Colonic mucosa (tissue), 4 donors: ENCODE measurements around the gene IL12RB2. TPM values are rescaled to one million over a fixed set of nuclear protein-coding genes. Genes with fewer than 3 reads are reported as not detected.
"Not testable (repeated sequence)": the region's sequence is repeated elsewhere in the genome, so short reads cannot be mapped to it uniquely, and the experiment has no call there.

Experiments used
- DNase-seq: peaks from one replicate; pipeline ENCODE4 v3.0.0-alpha.2; 2020
- H3K27ac ChIP-seq: fragments of 200-600 bp; one replicate; pipeline ENCODE4 v1.8.0; 2021
- H3K27me3 ChIP-seq: fragments of 200-600 bp; one replicate; pipeline ENCODE4 v1.8.0; 2021
- H3K36me3 ChIP-seq: fragments of 200-600 bp; one replicate; pipeline ENCODE4 v1.8.0; 2021
- H3K4me1 ChIP-seq: fragments of 200-600 bp; one replicate; pipeline ENCODE4 v1.8.0; 2021; ENCODE audit warnings: mild to moderate bottlenecking
- H3K4me3 ChIP-seq: fragments of 200-600 bp; one replicate; pipeline ENCODE4 v1.8.0; 2021
- H3K9ac ChIP-seq, 2 donors: one replicate each; pipeline ENCODE4 v1.7.0; 2013; ENCODE audit warnings: control low read depth in 2 of 2, low read depth in 2 of 2, low read length in 2 of 2
- H3K9me3 ChIP-seq: fragments of 200-600 bp; one replicate; pipeline ENCODE4 v1.8.0; 2021
- intact Hi-C: fragments of 100-400 bp; cut with DNase I; formaldehyde crosslinking; loops from one replicate; pipeline ENCODE4 v1.14.1; 2022
- total RNA-seq, 2 donors: library from RNA; stranded (reverse); fragmentation: NEBNext Ultra II Directional in 1 of 2; extraction: Animal tissue kit (Norgen Biotek cat#: 25700) in 1 of 2; gene quantifications; one replicate each; pipeline ENCODE4 v1.2.1, GENCODE V29; 2021
- TF ChIP-seq, protein P1 (sequence below): fragments of 200-600 bp; IDR thresholded peaks from one replicate; pipeline ENCODE4 v1.8.0; 2022; ENCODE audit warnings: antibody characterized with exemption, mild to moderate bottlenecking
- donor health status: healthy.
- donor health status: DM: no; HTN: no; CAD: no.
- donor health status: DM: no; HTN: no; CAD: no.

The IL12RB2 gene
- total RNA-seq, 2 donors from 2014 or later, result 0.48 to 0.62 TPM

DNA sequence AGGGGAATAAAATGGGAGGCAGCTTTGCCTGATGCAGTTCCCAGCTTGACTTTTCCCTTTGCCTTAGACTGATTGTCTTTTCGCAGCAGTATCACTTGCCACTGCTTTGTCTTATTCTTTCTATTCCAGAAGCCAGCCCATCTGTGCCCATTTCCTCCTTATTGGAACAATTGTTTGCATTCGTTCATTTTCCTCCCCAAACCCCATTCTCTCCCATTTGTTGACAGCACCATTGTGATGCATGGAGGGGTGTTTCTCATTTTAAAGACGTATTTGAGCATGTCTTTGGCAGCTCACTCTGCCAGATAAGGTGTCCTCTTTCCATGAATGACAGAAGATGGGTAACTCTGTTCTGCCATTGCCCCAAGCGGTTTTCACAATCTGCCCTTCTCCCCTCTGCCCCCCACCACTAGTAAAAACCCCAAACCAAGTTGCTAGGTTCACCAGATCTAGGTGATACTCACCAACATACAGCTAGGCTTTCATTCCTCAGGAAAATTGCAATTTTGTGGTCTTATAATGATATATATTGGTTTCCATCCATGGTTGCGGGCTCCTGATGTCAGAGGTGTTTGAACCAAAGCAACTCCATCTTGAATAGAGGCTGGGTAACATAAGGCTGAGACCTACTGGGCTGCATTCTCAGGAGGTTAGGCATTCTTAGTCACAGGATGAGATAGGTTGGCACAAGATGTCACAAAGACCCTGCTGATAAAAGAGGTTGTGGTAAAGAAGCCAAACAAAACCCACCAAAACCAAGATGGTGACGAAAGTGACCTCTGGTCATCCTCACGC is 91.7 kb downstream of the IL12RB2 start:
- no peak overlapping the region for H3K27ac ChIP-seq
- no peaks in the 10 kb centered on the region for H3K9me3 ChIP-seq
- H3K27me3 ChIP-seq, result no peaks in the 10 kb centered on the region
- H3K4me1 ChIP-seq, result no peaks in the 10 kb centered on the region
- TF ChIP-seq, protein P1, sequence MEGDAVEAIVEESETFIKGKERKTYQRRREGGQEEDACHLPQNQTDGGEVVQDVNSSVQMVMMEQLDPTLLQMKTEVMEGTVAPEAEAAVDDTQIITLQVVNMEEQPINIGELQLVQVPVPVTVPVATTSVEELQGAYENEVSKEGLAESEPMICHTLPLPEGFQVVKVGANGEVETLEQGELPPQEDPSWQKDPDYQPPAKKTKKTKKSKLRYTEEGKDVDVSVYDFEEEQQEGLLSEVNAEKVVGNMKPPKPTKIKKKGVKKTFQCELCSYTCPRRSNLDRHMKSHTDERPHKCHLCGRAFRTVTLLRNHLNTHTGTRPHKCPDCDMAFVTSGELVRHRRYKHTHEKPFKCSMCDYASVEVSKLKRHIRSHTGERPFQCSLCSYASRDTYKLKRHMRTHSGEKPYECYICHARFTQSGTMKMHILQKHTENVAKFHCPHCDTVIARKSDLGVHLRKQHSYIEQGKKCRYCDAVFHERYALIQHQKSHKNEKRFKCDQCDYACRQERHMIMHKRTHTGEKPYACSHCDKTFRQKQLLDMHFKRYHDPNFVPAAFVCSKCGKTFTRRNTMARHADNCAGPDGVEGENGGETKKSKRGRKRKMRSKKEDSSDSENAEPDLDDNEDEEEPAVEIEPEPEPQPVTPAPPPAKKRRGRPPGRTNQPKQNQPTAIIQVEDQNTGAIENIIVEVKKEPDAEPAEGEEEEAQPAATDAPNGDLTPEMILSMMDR, result no peak
- intact Hi-C loops, result no loop called here
- H3K9ac ChIP-seq, result no peak overlapping the region
- H3K4me3 ChIP-seq, result no peak overlapping the region
- H3K36me3 ChIP-seq, result no peaks in the 10 kb centered on the region
- no peak for DNase-seq

DNA sequence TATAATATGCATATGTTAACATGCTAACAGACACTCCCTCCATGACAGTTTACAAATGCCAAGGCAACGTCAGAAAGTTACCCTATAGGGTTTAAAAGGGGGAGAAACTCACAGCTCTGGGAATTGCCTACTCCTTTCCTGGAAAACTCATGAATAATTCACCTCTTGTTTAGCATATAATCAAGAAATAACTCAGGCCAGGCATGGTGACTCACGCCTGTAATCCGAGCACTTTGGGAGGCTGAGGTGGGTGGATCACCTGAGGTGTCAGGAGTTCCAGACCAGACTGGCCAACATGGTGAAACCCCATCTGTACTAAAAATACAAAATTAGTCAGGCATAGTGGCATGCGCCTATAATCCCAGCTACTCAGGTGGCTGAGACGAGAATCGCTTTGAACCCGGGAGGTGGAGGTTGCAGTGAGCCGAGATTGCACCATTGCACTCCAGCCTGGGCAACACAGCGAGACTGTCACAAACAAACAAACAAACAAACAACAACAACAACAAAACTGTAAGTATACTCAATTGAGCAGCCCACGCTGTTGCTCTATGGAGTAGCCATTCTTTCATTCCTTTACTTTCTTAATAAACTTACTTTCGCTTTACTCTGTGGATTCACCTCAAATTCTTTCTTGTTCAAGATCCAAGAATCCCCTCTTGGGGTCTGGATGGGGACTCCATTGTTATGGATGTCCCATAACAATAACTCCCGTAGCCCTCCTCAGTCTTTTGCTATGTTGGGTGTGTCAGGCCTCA is 92.5 kb downstream of the IL12RB2 start:
- H3K27ac ChIP-seq, H3K4me1 ChIP-seq, H3K27me3 ChIP-seq, intact Hi-C loops, H3K36me3 ChIP-seq, H3K9ac ChIP-seq, H3K4me3 ChIP-seq, DNase-seq, H3K9me3 ChIP-seq: not testable (repeated sequence)

- Histone ChIP-seq H3K36me3 (no peaks in the 10 kb centered on the region), H3K4me1 (no peaks in the 10 kb centered on the region), H3K27ac (no peak overlapping the region), H3K27me3 (no peaks in the 10 kb centered on the region), H3K9me3 (no peaks in the 10 kb centered on the region), H3K9ac (no peak overlapping the region), H3K4me3 (no peak overlapping the region)
- DNase-seq, result no peak
- intact Hi-C loops, result no loop called here
- TF ChIP-seq, protein P1, result no peak
These were observed 93.8 kb downstream of the IL12RB2 start for GRCh38 chr1:67401443-67401842.

DNA sequence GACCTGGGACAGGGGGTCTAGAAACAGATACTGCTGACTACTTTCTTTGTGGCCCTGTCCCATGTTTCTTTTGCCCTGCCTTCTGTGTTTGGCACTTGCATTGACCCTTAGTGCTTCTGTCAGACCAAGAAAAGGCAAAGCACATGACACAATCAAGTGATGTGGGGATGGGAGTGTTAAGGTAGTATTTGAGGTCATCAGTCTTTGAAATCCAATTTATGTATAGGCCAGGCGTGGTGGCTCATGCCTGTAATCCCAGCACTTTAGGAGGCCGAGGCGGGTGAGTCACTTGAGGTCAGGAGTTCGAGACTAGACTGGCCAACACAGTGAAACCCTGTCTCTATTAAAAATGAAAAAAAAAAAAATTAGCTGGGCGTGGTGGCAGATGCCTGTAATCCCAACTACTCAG is 96.5 kb downstream of the IL12RB2 start:
- Histone ChIP-seq H3K9me3 (no peaks in the 10 kb centered on the region), H3K27me3 (no peaks in the 10 kb centered on the region), H3K4me1 (no peaks in the 10 kb centered on the region), H3K27ac (no peak overlapping the region), H3K9ac (no peak overlapping the region), H3K36me3 (no peaks in the 10 kb centered on the region), H3K4me3 (no peak overlapping the region)
- intact Hi-C loops, result no loop called here
- TF ChIP-seq, protein P1, result no peak
- DNase-seq, result no peak

DNA sequence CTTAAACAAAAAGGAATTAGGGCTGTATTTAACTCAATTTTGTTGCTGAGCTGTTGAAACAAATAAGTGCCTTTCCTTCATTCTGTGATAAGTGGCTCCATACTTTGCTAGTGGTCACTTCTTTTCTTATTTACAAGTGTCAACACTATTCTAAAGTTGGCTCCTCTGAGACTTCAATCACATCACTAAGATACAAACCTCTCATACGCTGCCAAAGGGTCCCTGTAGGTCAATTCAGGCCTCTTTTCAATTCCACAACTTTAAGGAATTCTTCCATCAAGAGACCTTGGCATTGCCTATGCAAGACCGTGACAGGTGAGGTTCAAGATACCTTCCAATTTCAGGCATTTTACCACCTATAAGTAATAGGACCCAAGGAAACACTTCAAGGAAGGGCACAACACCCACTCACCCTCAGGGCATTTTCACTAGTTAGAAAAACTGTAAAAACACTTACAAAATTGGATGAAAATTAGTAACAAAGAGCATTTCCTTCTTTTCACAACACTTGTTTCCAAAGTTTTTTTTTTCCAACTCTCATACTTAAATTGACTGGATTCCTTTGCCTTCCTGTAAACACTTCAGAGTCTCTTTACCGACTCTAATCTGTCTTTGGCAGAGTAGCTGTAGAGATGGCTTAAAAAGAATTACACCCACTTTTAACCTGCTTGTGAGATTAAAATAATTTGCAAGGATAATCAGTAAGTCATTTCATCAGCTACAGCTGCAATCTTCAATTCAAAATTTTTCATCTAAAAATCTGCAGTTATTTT is 98.0 kb downstream of the IL12RB2 start:
- H3K27me3 ChIP-seq, result no peaks in the 10 kb centered on the region
- H3K4me1 ChIP-seq, result no peaks in the 10 kb centered on the region
- no peak overlapping the region for H3K9ac ChIP-seq
- no peak overlapping the region for H3K4me3 ChIP-seq
- intact Hi-C loops, result no loop called here
- H3K36me3 ChIP-seq, result no peaks in the 10 kb centered on the region
- no peak overlapping the region for H3K27ac ChIP-seq
- TF ChIP-seq, protein P1, result no peak
- no peaks in the 10 kb centered on the region for H3K9me3 ChIP-seq
- DNase-seq, result no peak
